ENCODE measurements around the gene CDKN2B-AS1. TPM values are rescaled to one million over a fixed set of nuclear protein-coding genes. Genes with fewer than 3 reads are reported as not detected.
A peak's percentile ranks its signal among the peaks of the same experiment; 100 is the strongest.

CDKN2B-AS1 gene
- total RNA-seq, 2 experiments from 2014 or later = 0.41 to 0.81 TPM

- H3K27ac Mint-ChIP-seq = no peak overlapping the region
- intact Hi-C loops (cut with micrococcal nuclease) = no loop called here
- peaks cover 15% of the 10 kb centered on the region for H3K36me3 Mint-ChIP-seq (ENCODE audit: low read depth)
- H3K27me3 Mint-ChIP-seq = peaks cover 87% of the 10 kb centered on the region
- peaks cover 13% of the 10 kb centered on the region for H3K9me3 Mint-ChIP-seq
- CTCF ChIA-PET = interaction anchor here (0.8 to 4.4 kb wide), 4 partner anchors 23 to 149 kb away, joined by 3 to 37 read pairs (median 5); partner anchors contain the start of genes CDKN2A, CDKN2B and CDKN2B-AS1
- no peak for DNase-seq
- H3K4me3 Mint-ChIP-seq = no peak overlapping the region
- POLR2A ChIA-PET = interaction anchor here (0.6 to 1.0 kb wide), 2 partner anchors 28 to 40 kb away, joined by 3 read pairs; no protein-coding TSS in a partner anchor
- ATAC-seq = no peak
- H3K4me1 Mint-ChIP-seq (ENCODE audit: low read depth) = peaks cover 19% of the 10 kb centered on the region
- no peak for TF ChIP-seq CTCF (IDR thresholded peaks at IDR 0.05)
Measured at GRCh38 chr9:21970800-21971640, 23.6 kb upstream of the CDKN2B-AS1 start.

DNA sequence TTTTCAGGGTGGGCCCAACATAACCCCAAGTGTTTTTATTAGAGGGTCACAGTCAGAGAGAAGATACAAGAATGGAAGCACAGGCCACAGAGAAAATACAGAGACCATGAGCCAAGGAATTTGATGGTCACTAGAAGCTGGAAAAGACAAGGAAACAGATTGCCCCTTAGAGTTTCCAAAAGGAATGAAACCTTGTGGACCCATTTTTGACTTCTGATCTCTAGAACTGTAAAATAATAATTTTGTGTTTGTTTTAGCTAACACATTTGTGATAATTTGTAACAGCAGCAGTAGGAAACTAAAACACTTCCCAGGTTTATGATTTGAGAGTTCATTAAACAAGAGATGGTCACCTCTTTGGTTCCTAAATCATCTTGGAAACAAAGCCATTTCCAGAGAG, 22.2 kb upstream of the CDKN2B-AS1 start:
- Mint-ChIP-seq H3K4me1 (ENCODE audit: low read depth) (peaks cover 17% of the 10 kb centered on the region), H3K36me3 (ENCODE audit: low read depth) (peaks cover 13% of the 10 kb centered on the region), H3K27ac (no peak overlapping the region), H3K27me3 (peaks cover 83% of the 10 kb centered on the region), H3K4me3 (no peak overlapping the region), H3K9me3 (peaks cover 13% of the 10 kb centered on the region)
- no peak for ATAC-seq
- ChIA-PET POLR2A (no interaction called here), CTCF (interaction anchor here (1.0 to 4.4 kb wide), 3 partner anchors 22 to 159 kb away, joined by 3 to 37 read pairs (median 6); partner anchors contain the start of genes CDKN2A, CDKN2B and CDKN2B-AS1)
- intact Hi-C loops (cut with micrococcal nuclease) = no loop called here
- no peak for DNase-seq
- no peak for TF ChIP-seq CTCF (IDR thresholded peaks at IDR 0.05)

DNA sequence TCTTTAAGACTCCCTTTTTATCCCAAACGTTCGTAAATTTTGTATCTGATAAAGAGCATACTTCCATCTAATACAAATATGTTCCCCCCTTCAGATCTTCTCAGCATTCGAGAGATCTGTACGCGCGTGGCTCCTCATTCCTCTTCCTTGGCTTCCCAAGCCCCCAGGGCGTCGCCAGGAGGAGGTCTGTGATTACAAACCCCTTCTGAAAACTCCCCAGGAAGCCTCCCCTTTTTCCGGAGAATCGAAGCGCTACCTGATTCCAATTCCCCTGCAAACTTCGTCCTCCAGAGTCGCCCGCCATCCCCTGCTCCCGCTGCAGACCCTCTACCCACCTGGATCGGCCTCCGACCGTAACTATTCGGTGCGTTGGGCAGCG, 20.3 kb upstream of the CDKN2B-AS1 start:
- H3K27me3 Mint-ChIP-seq = peaks cover 78% of the 10 kb centered on the region
- intact Hi-C loops (cut with micrococcal nuclease) = no loop called here
- POLR2A ChIA-PET = no interaction called here

DNA sequence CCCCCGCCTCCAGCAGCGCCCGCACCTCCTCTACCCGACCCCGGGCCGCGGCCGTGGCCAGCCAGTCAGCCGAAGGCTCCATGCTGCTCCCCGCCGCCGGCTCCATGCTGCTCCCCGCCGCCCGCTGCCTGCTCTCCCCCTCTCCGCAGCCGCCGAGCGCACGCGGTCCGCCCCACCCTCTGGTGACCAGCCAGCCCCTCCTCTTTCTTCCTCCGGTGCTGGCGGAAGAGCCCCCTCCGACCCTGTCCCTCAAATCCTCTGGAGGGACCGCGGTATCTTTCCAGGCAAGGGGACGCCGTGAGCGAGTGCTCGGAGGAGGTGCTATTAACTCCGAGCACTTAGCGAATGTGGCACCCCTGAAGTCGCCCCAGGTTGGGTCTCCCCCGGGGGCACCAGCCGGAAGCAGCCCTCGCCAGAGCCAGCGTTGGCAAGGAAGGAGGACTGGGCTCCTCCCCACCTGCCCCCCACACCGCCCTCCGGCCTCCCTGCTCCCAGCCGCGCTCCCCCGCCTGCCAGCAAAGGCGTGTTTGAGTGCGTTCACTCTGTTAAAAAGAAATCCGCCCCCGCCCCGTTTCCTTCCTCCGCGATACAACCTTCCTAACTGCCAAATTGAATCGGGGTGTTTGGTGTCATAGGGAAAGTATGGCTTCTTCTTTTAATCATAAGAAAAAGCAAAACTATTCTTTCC, 19.7 kb upstream of the CDKN2B-AS1 start:
- ATAC-seq = peak; percentile 83

More for the DNA sequence above, 20.3 kb upstream of the CDKN2B-AS1 start:
- CTCF ChIA-PET = interaction anchor here (1.2 to 4.4 kb wide), 2 partner anchors 34 to 63 kb away, joined by 3 to 37 read pairs; partner anchors contain the start of gene CDKN2B
- Mint-ChIP-seq H3K4me1 (ENCODE audit: low read depth) (peaks cover 15% of the 10 kb centered on the region), H3K4me3 (peak overlapping the region; percentile 78), H3K36me3 (ENCODE audit: low read depth) (peaks cover 3% of the 10 kb centered on the region), H3K27ac (no peak overlapping the region), H3K9me3 (peaks cover 8% of the 10 kb centered on the region)
- ATAC-seq (no peak), DNase-seq (no peak)
- TF ChIP-seq CTCF (IDR thresholded peaks at IDR 0.05) = no peak

More for the DNA sequence above, 19.7 kb upstream of the CDKN2B-AS1 start:
- ChIA-PET CTCF (interaction anchor here (2.1 to 4.4 kb wide), 2 partner anchors 34 kb away, joined by 7 to 37 read pairs; partner anchors contain the start of gene CDKN2B), POLR2A (no interaction called here)
- peak overlapping the region; percentile 78 for H3K4me3 Mint-ChIP-seq
- H3K27me3 Mint-ChIP-seq = peaks cover 78% of the 10 kb centered on the region
- peaks cover 8% of the 10 kb centered on the region for H3K9me3 Mint-ChIP-seq
- TF ChIP-seq CTCF (IDR thresholded peaks at IDR 0.05) = no peak
- intact Hi-C loops (cut with micrococcal nuclease) = no loop called here
- peaks cover 3% of the 10 kb centered on the region for H3K36me3 Mint-ChIP-seq (ENCODE audit: low read depth)
- H3K27ac Mint-ChIP-seq = no peak overlapping the region
- DNase-seq = peak; percentile 79
- peaks cover 15% of the 10 kb centered on the region for H3K4me1 Mint-ChIP-seq (ENCODE audit: low read depth)

Data from activated CD8-positive, alpha-beta T cell treated with anti-CD3 and anti-CD28 coated beads for 36 hours (primary cell).